Measurements from ENCODE around the gene SMOC2.

DNA sequence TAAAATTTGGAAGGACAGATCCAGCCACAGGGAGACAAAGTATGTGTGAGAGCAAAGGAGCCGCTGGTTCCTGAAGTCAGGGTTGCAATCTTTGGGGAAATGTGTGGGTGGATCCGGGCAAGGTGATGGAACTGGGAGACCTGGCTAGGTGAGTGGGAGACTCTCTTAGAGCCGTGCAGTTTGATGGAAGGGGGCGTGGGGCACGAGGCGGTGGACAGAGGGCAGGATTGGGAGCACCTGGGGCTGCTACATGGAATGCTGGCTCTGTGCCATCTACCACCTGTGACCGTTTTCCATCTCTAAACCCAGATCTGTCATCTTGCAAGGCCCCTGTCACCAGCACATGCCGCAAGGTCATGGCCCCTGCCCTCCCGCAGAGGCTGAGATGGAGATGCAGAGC lies 268.4 kb downstream of the SMOC2 start:
- no peak for TF ChIP-seq POLR2AphosphoS5 (IDR thresholded peaks at IDR 0.05)
- TF ChIP-seq, protein P1, sequence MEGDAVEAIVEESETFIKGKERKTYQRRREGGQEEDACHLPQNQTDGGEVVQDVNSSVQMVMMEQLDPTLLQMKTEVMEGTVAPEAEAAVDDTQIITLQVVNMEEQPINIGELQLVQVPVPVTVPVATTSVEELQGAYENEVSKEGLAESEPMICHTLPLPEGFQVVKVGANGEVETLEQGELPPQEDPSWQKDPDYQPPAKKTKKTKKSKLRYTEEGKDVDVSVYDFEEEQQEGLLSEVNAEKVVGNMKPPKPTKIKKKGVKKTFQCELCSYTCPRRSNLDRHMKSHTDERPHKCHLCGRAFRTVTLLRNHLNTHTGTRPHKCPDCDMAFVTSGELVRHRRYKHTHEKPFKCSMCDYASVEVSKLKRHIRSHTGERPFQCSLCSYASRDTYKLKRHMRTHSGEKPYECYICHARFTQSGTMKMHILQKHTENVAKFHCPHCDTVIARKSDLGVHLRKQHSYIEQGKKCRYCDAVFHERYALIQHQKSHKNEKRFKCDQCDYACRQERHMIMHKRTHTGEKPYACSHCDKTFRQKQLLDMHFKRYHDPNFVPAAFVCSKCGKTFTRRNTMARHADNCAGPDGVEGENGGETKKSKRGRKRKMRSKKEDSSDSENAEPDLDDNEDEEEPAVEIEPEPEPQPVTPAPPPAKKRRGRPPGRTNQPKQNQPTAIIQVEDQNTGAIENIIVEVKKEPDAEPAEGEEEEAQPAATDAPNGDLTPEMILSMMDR (IDR thresholded peaks at IDR 0.05): no peak

Measured in breast epithelium (tissue), 3 donors.